NB4 (cell line): Measurements from ENCODE around the gene CSTPP1.

Experiments used
- DNase-seq: peaks from one replicate; pipeline ENCODE4 v3.0.0; 2010; ENCODE audit warnings: low read depth
- H3K4me3 ChIP-seq: one replicate; pipeline ENCODE4 v1.5.1; 2011; ENCODE audit warnings: mild to moderate bottlenecking, low read depth, low read length, moderate library complexity
- MYC ChIP-seq: IDR thresholded peaks from 2 replicates; pipeline ENCODE4 v1.6.1; 2011; ENCODE audit warnings: low read depth, low read length
- POLR2A ChIP-seq: IDR thresholded peaks from 2 replicates; pipeline ENCODE4 v1.6.1; 2011; ENCODE audit warnings: mild to moderate bottlenecking; ENCODE audit not compliant: insufficient read length; ENCODE audit errors: extremely low read depth
- TF ChIP-seq, protein P1 (sequence below): IDR thresholded peaks from 2 replicates; pipeline ENCODE4 v1.6.1; 2011; ENCODE audit warnings: low read depth, low read length
- TF ChIP-seq, protein P2 (sequence below): IDR thresholded peaks from one replicate; pipeline ENCODE4 v1.5.1; 2012; ENCODE audit warnings: low read depth, low read length

The CSTPP1 gene

DNA sequence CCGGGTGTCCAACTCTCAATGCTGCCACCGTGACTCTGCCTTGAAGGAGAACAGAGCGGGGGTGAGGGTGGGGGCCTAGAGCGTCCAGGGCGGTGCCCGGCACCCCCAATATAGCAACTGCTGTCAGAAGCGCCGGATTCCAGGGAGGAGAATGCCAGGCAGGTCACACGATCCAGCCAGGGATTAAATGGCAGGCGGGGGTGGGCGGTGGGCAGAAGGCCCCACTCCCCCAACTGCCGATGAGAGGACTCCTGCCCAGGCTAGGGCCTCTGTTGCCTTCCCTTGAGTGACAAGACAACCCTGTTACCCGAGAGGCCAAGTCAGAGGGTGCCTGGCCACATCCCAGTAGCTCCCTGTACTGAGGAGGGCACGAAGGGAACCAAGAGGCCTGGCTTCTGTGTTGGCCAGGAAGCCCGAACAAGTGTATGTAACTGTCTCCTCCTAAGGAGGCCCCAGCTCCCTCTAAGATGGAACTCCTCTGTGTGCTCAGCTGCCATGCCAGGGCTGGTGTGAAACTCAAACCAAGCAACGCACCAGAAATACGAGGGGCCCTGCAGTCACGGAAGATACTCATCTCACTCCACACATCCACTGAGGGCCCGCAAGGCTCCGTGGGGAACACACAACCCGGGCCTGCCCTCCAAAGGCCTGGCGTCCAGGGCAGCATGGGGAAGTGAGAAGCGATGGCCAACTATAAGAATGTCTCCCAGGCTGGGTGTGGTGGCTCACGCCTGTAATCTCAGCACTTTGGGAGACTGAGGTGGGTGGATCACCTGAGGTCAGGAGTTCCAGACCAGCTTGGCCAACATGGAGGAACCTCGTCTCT is 246.7 kb downstream of the CSTPP1 start:
- no peak overlapping the region for H3K4me3 ChIP-seq
- TF ChIP-seq MYC (no peak), POLR2A (no peak)
- TF ChIP-seq, protein P1, sequence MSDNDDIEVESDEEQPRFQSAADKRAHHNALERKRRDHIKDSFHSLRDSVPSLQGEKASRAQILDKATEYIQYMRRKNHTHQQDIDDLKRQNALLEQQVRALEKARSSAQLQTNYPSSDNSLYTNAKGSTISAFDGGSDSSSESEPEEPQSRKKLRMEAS = no peak
- no peak for DNase-seq

DNA sequence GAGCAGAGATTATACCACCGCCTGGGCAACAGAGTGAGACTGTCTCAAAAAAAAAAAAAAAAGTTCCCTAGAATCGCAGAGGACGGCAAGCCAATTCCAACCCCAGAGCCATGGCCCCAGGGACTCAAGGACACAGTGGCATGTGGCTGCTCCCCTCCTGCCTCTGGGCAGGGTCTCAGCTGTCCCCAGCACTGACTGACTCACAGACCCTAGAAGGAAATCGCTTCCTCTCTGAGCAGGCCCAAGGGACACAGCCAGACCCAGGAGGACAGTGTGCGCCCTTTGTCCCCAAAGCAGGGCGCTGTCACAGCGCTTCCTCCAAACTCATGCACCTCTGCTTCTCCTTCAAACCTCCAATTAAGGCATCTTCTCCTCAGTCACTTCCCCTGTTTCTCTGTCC is 247.4 kb downstream of the CSTPP1 start:
- TF ChIP-seq POLR2A (no peak), MYC (no peak)
- TF ChIP-seq, protein P1 = no peak
- DNase-seq = peak; percentile 65
- H3K4me3 ChIP-seq = no peak overlapping the region

DNA sequence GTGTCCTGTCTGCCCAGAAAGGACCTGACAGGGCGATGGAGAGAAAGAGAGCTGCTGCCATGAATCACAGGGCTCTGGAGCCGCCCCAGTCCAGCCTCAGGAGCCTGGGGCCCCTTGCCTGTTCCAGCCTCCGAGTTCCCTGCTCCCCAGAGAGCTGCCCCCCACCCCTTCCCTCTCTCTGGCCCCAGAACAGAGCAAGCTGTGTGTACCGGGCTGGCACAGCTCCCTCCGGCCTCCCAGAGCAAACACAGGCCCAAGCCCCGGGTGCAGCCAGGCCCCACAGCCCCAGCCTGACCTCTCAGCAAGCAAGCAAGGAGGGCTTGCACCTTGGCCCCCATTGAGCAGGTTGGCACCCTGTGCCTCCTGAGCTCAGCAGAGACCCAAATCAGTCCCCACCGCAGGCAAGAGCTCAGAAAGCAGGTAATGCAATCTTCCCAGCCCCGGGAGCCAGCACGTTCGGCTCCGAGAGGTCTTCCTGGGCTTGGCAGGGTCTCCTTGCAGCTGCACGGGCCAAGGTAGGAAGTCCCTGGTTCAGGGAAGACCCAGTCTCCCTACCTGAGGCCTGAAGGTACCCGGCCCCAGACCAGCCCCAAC is 248.2 kb downstream of the CSTPP1 start:
- TF ChIP-seq MYC (no peak), POLR2A (no peak)
- TF ChIP-seq, protein P2, sequence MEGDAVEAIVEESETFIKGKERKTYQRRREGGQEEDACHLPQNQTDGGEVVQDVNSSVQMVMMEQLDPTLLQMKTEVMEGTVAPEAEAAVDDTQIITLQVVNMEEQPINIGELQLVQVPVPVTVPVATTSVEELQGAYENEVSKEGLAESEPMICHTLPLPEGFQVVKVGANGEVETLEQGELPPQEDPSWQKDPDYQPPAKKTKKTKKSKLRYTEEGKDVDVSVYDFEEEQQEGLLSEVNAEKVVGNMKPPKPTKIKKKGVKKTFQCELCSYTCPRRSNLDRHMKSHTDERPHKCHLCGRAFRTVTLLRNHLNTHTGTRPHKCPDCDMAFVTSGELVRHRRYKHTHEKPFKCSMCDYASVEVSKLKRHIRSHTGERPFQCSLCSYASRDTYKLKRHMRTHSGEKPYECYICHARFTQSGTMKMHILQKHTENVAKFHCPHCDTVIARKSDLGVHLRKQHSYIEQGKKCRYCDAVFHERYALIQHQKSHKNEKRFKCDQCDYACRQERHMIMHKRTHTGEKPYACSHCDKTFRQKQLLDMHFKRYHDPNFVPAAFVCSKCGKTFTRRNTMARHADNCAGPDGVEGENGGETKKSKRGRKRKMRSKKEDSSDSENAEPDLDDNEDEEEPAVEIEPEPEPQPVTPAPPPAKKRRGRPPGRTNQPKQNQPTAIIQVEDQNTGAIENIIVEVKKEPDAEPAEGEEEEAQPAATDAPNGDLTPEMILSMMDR = no peak
- TF ChIP-seq, protein P1 = no peak
- no peak for DNase-seq
- no peak overlapping the region for H3K4me3 ChIP-seq

DNA sequence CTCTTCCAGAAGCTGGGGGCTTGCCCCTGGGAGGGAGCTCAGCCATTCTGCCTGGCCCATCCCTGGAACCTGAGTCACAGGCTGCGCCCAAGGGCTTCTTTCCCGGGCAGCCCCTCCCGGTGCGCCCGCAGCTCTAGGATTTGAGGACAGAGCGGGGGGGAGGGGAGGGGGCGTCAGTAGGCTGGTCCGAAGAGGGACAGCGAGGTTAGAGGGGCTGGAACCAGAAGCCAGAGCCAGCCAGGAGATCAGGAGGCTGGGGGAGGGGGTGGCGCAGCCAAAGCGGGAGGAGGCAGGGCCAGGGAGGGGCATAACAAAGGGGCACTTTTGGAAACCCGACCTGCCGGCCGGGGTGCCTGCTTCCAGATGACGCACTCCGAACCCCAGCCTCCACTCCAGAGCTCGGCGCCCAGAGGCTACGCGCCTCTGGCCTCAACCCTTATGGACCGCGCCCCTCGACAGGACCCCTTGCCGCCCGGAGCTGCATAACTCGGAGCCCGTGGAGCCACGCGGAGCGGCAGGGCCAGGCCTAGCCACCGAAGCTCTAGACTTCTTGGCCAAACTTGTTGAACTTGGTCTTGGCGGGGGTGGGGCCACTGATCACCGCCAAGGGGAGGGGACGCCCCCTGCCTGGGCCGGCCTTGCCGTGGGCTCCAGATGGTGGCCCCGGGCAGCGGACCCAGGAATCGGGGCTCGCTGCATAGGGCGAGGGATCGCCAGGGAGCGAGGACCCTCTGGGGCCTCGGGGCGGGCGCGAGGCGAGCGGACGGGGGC is 248.9 kb downstream of the CSTPP1 start:
- H3K4me3 ChIP-seq = peak overlapping the region; percentile 42
- peak; percentile 55 for DNase-seq
- TF ChIP-seq, protein P2 = no peak
- TF ChIP-seq POLR2A = no peak
- no peak for TF ChIP-seq MYC
- TF ChIP-seq, protein P1 = no peak

DNA sequence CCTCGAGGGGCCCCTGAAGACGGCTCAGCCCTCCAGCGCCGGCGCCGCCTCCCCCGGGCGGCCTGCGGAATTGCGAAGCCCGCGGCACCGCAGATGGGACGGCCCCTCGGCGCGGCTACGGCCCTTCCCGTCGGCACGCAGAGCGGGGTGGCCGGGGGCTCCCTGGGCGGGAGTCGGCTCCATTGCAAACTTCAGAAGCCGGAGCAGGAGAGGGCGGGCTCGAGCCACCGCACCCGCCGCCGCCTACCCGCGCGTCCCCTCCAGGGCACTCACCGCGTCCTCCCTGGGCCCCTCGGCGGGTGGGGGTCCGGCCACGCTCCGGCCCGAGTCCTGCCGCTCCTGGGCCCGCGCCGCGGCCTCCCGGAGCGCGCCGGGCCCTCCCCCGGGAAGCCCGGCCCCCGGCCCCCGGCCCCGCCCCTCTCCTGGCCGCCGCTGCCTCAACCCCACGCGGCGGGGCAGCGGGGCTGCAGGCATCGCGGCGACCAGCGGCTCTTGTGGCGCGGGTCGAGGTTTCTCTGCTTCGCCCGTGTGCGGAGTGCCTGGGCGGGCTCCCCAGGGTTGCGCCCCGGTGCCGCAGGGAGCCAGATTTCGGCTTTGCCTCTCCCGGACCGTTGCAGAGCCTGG is 249.6 kb downstream of the CSTPP1 start, which contains the start of gene PACSIN3:
Gene PACSIN3, minus strand, starts transcription at position 359 of the 624 bp plus-strand sequence. CDS start 3,707 bp downstream, outside the sequence.
- DNase-seq = peak; percentile 73
- TF ChIP-seq, protein P2 = no peak
- TF ChIP-seq, protein P1 = peak; percentile 19; the same call in 1 of the 2 replicates
- TF ChIP-seq MYC (no peak), POLR2A (peak; percentile 39)
- H3K4me3 ChIP-seq = peak within 1 kb of the TSS; percentile 42

DNA sequence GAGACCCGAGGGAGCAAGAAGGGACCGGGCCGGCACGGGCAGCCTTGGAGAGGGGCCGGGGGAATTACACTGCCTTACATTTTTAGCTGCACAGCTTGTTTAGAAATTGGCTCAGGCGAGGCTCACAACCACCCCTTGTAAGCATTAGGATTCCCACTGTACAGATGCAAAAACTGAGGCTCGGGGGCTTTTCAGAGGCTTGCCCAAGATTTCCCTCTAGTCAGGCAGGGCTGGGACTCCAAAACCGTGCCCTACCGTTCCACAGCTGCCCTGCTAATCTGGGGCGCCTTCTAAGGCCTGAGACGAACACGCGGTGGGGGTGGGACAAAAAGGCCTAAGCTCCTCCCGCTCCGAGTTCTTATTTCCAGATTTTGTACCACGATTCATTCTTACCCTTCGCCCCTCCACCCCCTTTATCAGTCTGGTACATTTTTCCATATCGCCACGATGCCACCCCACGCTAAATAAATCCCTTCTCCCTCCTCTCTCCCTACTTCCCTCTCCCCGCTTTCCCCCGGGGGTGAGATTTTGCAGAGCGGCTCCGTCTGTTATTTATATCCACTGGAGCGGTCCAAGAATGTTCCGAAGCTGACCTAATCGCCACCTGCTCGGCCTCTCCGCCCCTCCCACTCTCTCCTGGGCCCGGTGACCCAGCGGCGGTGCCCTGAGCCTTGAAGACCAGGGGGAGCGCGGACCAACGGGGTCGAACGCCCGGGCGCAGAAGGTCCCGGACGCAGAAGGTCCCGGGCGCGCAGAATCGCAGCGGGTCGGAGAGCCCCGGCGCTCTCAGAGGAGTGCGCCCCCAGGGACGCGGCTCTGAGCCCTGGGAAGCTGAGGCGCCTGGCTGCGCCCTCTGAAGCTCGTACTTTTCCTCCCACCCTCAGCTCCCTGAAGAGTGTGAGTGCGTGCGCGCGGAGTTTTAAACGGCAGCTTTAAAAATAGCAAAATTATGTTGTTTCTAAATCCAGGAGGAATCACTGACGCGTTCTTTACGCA is 250.4 kb downstream of the CSTPP1 start:
- TF ChIP-seq MYC (peak; percentile 12), POLR2A (no peak)
- TF ChIP-seq, protein P1 = peak; percentile 66; the same call in 1 of the 2 replicates
- TF ChIP-seq, protein P2 = no peak
- H3K4me3 ChIP-seq = peak overlapping the region; percentile 32
- DNase-seq = peak; percentile 80
